Measurements from ENCODE around the gene MYO16.

Gene MYO16

DNA sequence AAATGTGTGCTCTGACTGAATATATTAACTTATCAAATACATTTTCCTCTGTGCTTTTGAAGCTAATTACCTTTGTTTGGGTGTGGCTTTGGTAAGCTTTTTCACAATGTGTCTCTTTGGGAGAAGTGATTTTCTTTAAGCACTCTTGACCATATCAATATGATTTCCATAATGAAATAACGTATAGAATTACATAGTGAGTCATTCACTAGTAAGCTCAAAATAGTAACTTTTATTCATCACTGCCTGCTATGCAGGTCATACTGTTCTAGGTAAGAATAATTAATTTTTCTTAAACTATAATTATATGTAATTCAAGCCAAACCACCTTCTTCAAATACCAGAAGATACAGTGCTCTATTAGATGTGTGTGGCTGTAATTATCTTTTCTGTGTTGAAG is 480.7 kb downstream of the MYO16 start:
- no peak for TF ChIP-seq CTCF (IDR thresholded peaks at IDR 0.05; ENCODE audit: low read depth, low read length)
- no peak for DNase-seq (ENCODE audit: extremely low read depth, low read depth)

DNA sequence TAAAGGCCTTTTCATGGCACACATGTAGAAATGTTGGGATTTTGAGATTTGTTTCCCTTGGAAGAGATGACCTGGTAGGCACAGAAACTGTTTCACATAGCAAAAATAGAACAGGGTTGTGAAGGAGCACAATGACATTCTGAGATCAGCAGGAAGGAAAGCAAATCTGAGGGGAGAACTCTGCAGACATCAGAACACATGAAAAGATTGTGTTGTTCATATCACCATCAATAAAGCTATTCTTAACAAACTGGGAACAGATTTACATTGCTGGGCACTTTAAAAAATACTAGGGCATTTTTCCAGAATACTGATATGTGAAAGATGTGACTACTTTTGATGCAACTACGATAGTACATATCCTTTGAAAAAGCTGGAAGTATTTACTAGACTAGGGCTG is 481.7 kb downstream of the MYO16 start:
- no peak for DNase-seq (ENCODE audit: extremely low read depth, low read depth)
- no peak for TF ChIP-seq CTCF (IDR thresholded peaks at IDR 0.05; ENCODE audit: low read depth, low read length)

DNA sequence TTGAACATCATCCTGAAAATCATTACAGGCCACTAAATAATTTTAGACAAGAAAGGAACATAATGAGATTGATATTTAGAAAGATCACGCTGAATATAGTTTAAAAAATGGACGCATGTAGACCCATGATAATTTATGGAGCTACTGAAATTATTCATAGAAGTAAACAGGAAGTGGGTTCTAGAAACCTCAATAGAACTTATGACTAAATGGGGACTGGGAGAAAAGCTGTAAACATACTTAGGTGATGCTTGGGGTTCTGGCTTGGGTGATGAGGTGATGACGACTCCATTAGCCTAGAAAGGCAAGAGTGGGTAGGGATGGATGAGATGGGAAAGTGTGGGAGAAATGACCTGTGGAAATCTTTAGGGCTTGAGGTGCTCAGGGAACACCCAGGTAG is 484.0 kb downstream of the MYO16 start:
- no peak for TF ChIP-seq CTCF (IDR thresholded peaks at IDR 0.05; ENCODE audit: low read depth, low read length)
- DNase-seq (ENCODE audit: extremely low read depth, low read depth), result no peak

GRCh38 chr13:109114162-109114561 is 484.8 kb downstream of the MYO16 start:
- DNase-seq (ENCODE audit: extremely low read depth, low read depth), result no peak
- TF ChIP-seq CTCF (IDR thresholded peaks at IDR 0.05; ENCODE audit: low read depth, low read length), result no peak

GRCh38 chr13:109114991-109115390 is 485.6 kb downstream of the MYO16 start:
- TF ChIP-seq CTCF (IDR thresholded peaks at IDR 0.05; ENCODE audit: low read depth, low read length), result no peak
- no peak for DNase-seq (ENCODE audit: extremely low read depth, low read depth)

GRCh38 chr13:109118521-109118920 is 489.1 kb downstream of the MYO16 start:
- TF ChIP-seq CTCF (IDR thresholded peaks at IDR 0.05; ENCODE audit: low read depth, low read length), result no peak
- no peak for DNase-seq (ENCODE audit: extremely low read depth, low read depth)

DNA sequence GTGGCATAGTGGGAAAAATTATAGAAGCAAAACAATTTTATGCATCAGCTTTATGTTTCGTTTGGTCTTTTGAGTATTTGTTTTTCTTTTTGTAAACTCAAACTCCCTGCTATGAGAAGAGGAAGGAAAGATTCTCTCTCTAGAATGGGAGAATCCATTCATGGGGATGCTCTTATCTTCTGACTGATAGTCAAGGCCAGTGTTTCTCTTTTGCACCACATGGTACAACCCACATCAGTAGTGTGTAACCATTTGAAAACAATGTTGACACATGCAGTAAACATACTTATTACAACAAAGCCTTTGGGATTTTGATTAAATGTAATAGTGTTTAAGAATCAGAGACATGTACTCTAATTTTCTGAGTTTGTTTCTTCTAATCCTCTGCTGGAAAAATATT is 490.5 kb downstream of the MYO16 start:
- DNase-seq (ENCODE audit: extremely low read depth, low read depth), result no peak
- no peak for TF ChIP-seq CTCF (IDR thresholded peaks at IDR 0.05; ENCODE audit: low read depth, low read length)
